LoVo (cell line): ENCODE measurements around the gene ANKS1B.
"Not testable (repeated sequence)": the region's sequence is repeated elsewhere in the genome, so short reads cannot be mapped to it uniquely, and the experiment has no call there.

ENCODE experiments used
- DNase-seq: peaks from one replicate; pipeline ENCODE4 v3.0.0-alpha.2; 2016; ENCODE audit warnings: low spot score

The ANKS1B gene

GRCh38 chr12:99056186-99056585, 928.5 kb downstream of the ANKS1B start:
- DNase-seq = no peak

DNA sequence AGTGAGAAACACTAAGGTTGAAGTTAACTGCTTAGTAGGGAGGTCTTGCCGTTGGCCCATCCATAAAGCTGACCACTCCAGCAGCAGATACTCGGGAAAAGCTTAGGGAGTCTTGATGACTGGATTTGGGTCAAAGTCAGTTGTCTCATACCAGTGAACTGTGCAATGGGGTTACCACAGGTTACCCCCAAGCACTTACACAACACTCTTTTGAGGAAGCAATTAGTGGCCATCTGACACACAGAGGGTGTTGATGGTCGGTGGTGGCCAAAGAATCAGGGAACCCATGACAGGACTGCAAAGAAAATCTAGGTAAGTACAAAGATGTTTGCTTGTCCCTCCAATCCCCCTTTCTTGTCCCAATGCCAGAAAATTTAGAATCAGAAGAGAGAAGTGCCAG, 929.4 kb downstream of the ANKS1B start:
- no peak for DNase-seq

DNA sequence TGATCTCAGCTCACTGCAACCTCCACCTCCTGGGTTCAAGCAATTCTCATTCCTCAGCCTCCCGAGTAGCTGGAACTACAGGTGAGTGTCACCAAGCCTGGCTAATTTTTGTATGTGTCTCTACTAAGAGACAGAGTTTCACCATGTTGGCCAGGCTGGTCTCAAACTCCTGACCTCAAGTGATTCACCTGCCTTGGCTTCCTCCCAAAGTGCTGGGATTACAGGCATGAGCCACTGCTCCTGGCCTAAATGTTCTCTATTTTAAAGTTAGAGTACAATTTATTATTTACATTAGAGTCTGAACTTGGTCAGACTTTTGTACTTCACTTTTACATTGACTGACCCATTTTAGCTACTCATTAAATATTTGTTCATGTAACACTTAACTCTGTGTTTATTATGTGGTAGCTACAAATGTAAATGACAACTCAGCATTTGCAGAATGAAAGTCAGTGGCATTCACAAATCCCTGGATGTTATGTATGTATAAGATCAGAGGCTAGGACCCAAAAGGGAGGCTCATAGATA, 930.1 kb downstream of the ANKS1B start:
- no peak for DNase-seq

- DNase-seq = no peak
Observed at GRCh38 chr12:99053616-99054362, 930.9 kb downstream of the ANKS1B start.

- DNase-seq = no peak
Observed at GRCh38 chr12:99049774-99050173, 935.0 kb downstream of the ANKS1B start.

GRCh38 chr12:99045158-99045557, 939.6 kb downstream of the ANKS1B start:
- DNase-seq = no peak

DNA sequence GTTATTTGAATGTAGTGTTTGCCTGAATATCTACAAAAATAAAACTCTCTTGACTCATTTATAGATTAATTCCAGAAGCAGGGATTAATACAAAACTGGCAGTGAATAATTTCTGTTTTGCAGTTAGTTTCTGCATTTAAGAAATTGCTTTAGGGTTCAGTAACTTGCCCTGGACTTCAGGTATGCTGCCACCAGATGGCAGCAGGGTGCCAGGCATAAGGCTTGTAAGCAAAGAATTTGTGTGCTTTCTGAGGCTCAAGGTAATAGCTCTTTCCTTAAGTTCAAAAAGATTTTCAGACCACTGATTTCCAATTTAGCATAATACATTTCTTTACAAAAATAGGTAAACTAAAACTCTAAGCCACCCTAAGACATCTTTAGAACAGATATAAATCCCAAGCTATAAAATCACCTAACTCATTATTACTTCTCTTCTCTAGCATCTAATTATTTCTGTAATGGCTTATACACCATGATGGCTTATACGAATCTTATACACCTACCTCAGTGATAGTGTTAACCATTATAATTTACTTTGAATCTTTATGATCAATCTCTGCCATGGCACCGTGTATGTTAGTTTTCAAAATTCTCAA, 941.3 kb downstream of the ANKS1B start:
- DNase-seq = peak; percentile 83

- no peak for DNase-seq
Observed at GRCh38 chr12:99042226-99042625, 942.5 kb downstream of the ANKS1B start.

DNA sequence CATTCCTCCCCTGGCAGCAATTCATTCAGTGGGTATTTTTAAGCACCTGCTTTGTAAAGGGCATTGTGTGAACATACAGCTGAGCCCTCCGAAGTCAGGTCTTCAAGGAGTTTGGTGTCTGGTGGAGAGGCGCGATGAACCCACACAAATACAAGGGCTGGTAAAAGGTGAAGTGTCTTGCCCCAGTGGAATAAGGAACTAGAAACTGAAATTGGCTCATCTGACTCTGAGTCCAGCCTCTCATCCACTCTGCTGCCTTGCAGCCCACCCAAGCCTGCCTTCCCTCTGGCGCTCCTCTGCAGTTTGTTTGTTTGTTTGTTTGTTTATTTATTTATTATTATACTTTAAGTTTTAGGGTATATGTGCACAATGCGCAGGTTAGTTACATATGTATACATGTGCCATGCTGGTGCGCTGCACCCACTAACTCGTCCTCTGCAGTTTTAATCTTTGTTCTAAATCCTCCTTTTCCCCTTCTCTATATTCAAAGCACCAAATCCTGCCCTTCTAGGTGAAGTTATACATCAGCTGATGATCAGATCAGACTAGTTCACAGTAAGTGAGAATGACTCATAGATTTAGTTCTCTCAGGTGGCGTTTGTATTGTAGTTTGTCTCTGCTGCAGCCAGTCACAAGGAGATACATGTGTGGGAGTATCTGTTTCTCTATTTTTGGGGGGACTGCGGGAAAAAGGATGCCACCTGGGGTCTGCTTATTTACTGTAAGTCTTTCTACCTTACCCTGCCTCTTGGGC, 945.2 kb downstream of the ANKS1B start:
- no peak for DNase-seq

GRCh38 chr12:99036566-99036965, 948.2 kb downstream of the ANKS1B start:
- DNase-seq = no peak

- DNase-seq = no peak
Observed at GRCh38 chr12:99035803-99036202, 948.9 kb downstream of the ANKS1B start.

GRCh38 chr12:99034201-99034600, 950.5 kb downstream of the ANKS1B start:
- not testable (repeated sequence) for DNase-seq

GRCh38 chr12:99029511-99030271, 955.0 kb downstream of the ANKS1B start:
- DNase-seq = no peak

- no peak for DNase-seq
Observed at GRCh38 chr12:99027461-99027860, 957.3 kb downstream of the ANKS1B start.

DNA sequence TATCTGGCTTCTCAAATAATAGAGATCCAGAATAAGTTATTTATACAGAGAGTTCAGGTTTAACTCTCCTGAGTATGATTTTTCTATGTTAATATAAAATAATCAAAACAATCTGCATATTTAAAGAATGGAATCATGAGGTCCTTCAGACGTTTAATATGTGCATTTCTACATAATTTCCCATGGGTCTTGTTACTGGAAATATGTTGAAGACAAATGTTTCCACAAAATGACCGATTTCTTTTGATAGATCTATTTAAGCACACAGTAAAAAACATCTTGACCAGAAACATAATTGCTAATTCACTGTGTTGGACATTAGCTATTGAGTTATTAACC, 957.7 kb downstream of the ANKS1B start:
- DNase-seq = no peak

DNA sequence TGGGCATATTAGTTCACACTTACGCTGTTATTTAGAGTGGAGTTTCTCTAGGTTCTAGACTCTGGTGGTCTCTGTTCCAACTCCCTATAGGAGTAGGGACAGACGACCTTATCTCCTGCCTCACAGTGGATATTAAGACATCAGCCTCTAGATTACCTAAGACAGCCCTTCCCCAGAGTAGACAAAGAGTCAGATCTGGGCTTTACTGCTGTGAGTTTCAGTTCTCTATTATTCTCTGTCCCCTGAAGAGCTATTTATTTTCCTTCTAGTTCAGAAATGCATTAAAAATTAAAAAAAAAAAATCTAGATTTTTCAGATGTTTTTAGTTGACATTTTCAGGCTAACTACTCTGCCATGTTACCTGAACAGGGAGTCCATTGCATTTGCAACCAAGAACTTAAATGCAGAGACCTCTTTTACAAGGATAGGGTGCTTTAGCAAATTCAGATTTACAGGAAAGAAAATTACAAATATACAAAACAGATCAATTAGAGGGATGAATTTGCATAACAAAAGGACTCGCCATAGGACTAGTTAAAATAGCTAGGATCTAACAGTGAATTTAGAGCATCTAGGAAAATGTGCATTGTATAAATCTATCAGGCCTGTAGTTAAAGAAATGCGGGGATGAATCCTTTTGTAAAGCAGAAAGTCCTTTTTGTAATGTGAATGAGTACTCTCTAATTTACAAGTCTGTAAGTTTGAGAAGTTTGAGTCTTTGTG, 958.2 kb downstream of the ANKS1B start:
- DNase-seq = no peak

- DNase-seq = no peak
Observed at GRCh38 chr12:99024870-99025269, 959.9 kb downstream of the ANKS1B start.

DNA sequence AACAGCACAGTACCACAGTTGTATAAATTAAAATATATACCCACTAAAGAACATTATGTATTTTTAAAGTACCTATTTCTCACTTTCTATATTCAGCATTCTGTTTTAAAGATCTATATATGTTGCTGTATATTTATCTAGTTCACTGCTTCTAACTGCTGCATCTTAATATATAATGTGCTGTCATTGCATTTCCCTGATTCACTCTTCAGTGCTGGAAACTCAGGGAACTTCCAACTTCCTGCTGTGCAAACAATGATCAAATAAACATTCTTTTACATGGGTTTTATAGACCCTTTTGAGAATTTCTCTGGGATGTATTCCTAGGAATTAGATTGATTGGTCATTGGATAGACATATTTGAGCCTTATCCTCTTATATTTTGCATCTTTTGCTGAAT, 960.5 kb downstream of the ANKS1B start:
- no peak for DNase-seq

DNA sequence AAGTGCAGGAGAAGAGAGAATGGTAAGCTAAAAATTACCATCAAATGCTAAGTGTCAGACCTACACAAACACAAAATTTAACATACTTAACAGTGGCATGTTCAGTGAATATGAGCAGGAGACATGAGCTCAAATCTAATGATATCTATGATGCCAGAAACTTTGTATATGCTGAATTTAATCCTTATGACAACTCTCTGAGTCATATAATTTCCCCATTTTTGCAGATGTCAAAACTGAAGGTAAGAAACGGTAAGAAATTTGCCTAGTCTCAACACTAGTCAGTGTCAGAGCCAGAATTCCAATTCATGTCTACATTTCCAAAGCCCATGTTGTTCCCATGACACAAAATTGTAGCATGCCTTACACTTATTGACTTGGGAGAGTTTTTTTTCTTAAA, 963.9 kb downstream of the ANKS1B start:
- no peak for DNase-seq

- DNase-seq = no peak
Observed at GRCh38 chr12:99019798-99020197, 964.9 kb downstream of the ANKS1B start.

DNA sequence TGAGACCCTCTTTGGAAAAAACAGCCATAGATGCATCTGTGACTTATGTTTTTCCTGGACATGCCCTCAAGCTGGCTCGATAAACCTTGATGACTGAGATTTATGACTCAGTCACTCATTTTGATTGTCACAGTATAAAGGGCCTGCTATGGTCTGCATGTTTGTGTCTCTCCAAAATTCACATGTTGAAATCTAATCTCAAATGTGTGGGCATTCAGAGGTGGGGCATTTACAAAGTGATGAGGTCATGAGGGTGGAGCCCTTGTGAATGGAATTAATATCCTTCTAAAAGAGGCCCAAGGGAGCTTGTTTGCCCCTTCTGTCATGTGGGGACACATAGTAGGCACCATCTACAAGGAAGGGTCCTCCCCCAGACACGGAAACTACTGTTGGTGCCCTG, 966.8 kb downstream of the ANKS1B start:
- DNase-seq = no peak
